GM19023 (cell line): ENCODE measurements around the gene CA7.
"Not testable (repeated sequence)": the region's sequence is repeated elsewhere in the genome, so short reads cannot be mapped to it uniquely, and the experiment has no call there.

Experiments used
- ATAC-seq: cut with Tn5 transposase; IDR thresholded peaks from one replicate; pipeline ENCODE4 v1.9.1; 2021; ENCODE audit warnings: mild to moderate bottlenecking, moderate library complexity; ENCODE audit not compliant: unreplicated experiment

Gene CA7

DNA sequence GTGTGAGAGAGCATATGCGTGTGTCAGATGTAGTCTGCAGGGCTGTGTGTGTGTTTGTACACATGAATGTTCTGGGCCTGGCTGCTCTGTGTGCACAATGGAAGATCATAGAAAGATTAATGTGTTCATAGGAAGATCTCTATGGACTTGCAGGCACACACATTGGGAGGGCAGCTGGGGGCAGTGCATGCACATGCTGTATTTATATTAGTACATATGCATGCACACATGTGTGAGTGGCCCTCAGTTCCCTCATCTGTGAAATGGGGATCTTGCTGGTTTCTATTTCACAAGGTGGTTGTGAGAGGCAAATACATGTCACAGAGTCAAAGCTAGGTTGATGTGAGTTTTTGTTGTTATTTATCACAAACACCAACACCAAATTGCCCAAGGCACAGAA is 2.1 kb downstream of the CA7 start:
- no peak for ATAC-seq

- no peak for ATAC-seq
These were observed 2.6 kb downstream of the CA7 start for GRCh38 chr16:66846831-66847230.

GRCh38 chr16:66847533-66848067 is 3.4 kb downstream of the CA7 start:
- no peak for ATAC-seq

- ATAC-seq: no peak
These were observed 4.0 kb downstream of the CA7 start for GRCh38 chr16:66848172-66848571.

GRCh38 chr16:66849021-66849420 is 4.8 kb downstream of the CA7 start:
- ATAC-seq: no peak

GRCh38 chr16:66849549-66849948 is 5.3 kb downstream of the CA7 start:
- no peak for ATAC-seq

DNA sequence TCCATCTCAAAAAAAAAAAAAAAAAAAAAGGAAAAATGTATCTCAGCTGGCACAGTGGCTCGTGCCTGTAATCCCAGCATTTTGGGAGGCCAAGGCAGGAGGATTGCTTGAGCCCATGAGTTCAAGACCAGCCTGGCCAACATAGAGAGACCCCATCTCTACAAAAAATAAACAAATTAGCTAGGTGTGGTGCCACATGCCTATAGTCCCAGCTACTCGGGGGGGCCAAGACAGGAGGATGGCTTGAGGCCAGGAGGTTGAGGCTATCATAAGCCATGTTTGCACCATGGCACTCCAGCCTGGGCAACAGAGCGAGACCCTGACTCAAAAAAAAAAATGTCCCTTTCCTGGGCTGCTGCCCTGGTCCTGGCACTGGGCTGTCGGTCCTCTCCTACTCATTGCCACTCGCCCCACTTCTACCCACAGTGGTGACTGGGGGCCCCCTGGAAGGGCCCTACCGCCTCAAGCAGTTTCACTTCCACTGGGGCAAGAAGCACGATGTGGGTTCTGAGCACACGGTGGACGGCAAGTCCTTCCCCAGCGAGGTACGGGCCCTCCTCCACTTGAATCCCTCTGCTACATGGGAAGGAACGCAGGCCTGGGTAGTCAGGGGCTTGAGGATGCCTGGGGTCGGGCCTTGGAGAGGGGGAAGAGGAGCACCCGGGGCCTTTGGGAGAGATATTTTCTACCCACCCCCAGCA is 6.1 kb downstream of the CA7 start:
- no peak for ATAC-seq

DNA sequence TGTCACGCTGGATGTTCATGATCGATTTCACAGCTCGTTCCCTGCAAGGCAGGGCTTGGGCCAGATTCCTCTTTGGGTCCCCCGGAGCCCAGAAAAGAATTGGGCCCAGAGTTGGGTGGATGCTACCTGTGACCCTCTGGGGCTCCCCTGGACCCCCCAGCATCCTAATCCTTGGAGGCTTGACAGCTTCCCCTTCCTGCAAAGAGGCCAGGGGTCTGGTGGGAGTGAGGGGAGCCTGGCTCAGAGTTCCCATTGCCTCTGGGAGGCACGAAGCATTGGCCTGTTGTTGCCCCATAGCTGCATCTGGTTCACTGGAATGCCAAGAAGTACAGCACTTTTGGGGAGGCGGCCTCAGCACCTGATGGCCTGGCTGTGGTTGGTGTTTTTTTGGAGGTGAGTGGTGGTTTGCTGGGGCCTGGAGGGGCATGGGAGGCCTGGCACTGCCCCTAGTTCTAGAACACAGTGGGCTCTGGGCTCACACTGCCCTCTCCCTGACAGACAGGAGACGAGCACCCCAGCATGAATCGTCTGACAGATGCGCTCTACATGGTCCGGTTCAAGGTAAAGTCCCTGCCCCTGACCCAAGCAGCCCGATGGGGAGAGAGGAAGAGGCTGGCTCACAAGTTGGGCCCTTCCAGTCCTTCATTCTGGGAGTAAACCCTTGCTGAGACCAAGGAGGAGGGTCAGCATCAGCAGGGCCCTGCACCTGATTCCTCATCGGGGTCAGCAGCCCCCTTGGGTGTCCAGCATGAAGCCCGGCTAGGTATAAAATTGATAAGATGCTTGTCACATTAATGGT is 7.2 kb downstream of the CA7 start:
- ATAC-seq: no peak

GRCh38 chr16:66853261-66854139 is 9.3 kb downstream of the CA7 start:
- no peak for ATAC-seq

GRCh38 chr16:66856184-66856730 is 12.0 kb downstream of the CA7 start:
- no peak for ATAC-seq

DNA sequence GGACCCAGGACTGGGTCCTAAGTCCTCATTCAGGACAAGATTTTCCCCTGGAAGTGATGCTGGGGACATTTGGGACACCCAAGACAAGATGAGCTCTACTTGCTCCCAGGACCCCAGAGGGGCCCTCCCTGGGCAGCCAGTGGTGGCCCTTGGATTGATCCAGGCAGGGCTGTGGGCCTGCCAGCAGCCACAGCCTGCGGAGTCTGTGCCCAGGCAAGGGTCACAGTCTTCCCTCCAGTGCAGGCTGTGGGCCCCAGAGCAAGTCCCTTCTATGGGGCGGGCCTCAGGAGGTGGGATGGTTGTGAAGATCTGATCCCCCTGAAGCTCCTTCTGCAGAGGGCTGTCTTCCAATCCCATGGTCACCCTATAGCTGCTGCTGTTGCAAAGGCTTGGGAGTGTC is 12.6 kb downstream of the CA7 start:
- no peak for ATAC-seq

DNA sequence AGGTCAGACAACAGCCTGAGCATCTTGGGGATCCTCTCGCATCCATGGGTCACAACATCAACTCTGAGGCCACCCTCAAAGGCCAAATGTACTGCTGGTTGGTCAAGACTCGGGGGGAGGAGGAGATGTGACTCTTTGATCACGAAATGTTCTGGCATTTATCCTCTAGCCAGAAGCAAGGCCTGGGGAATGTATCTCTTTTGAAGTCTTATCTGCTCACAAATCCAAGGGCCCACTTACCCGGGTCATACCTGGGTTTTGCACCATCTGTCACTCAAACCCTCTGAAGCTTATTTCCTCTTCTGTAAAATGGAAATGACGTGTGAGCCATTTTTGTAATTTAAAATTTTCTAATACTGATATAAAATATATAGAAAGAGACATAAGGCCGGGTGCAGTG is 13.2 kb downstream of the CA7 start:
- no peak for ATAC-seq

DNA sequence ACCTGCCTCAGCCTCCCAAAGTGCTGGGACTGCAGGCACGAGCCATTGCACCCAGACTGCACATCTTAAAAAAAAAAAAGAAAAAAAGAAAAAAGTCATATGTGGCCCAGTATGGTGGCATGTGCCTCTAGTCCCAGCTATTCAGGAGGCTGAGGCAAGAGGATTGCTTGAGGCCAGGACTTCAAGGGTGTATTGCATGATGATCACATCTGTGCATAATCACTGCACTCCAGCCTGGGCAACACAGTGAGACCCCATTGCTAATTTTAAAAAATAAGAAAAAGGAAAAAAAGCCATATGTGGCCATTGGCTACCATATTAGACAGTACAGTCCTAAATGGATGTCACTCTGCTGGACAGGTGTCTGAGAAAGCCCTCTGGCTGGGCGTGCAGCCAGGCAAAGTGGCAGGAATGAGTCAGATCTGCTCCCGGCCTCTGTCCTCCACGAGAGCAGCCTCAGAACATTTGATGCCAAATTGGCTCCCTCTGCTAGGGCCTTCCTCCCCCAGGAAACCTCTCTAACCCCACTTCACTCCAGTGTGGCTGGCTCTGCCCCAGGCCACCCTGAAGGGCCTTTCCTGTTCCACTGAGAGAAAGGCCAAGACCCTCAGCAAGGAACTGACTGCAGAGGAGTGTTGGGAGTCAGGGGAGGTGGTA is 14.7 kb downstream of the CA7 start:
- no peak for ATAC-seq

DNA sequence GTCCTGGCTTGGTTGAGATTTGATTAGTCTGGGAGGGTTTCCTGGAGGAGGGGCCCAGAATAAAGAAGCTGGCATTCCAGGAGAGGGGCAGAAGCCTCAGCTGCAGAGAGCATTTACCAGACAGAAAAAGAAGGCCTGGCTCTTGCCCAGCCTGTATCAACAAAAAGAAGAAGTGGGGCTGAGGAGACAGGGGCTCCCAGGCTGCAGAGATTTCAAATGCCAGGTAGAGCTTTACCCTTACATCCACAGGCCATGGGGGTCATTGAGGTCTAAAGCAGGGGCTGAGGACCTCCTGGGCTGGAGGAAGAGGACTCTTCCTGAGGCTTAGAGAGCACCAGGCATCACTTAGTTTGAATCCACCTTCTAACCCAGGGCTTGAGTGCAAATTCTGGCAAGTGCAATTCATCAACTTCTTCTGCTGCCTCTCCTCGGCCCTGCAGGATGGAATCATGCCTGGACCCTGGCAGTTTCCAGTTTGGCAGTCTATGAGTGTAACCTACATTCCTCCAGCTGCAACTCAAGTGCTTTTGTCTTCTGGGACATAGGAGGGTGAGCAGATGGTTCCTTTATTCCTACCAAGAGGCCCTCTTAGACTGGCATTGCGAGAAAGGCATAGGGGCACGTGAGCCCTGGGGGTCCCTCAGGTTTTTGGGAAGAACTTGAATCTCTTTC is 15.3 kb downstream of the CA7 start:
- ATAC-seq: no peak

DNA sequence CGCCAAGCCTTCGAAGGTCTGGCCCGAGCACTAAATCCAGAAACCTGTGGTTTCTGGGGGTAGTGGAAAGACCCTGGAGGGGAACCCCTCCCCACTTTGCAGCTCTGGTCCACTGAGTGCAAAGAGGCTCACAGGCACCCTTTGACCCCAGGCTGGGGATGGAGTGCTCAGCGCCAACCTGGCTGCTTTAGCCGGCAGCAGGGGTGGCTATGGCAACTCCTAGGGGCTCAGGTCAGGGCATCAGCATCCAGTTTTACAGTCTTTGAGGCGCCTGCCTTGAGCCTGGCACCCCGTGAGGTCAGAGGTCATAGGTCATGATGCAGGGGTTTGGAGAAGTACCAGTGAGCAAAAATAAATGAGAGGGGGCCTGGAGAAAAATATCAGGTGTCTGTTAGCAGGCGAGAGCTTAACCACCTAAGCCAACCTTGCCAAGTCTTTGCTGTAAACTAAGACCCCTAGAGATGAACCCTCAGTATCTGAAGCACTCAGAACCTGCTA is 17.9 kb downstream of the CA7 start:
- no peak for ATAC-seq

DNA sequence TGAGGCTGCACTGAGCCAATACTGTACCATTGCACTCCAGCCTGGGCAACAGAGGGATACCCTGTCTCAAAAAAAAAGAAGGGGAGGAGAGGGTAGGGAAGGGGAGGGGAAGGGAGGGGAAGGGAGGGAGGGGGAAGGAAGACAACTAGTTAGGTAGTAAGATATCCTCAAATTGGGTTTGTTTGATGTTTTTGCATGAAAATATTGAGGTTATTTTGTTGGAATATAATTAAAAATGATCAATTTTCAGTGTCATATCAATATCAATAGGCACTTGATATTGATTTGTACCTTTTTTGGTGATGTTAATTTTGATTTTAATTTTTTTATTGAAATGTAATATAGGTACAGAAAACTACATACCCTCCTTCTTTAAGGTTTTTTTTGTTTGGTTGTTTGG is 19.5 kb downstream of the CA7 start:
- ATAC-seq: no peak

DNA sequence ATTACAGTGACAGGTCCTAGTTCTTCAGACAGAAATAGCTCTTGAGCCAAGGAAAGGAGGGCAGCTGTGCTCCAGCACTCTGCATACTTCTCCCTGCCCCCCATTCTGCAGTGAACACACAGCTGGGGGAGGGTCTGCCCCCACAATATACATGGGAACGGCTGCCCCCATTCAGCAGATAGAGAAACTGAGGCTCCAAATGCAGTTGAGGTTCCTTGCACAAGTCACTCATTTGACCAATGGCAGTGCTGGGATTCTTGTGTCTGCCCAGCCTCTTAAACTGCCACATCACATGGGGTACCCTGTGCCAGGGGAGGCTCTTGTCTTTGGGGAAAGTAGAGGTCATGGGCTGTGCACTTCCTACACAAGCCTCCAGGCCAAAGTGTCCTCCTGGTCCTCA is 25.2 kb downstream of the CA7 start:
- no peak for ATAC-seq

GRCh38 chr16:66871363-66871762 is 27.1 kb downstream of the CA7 start:
- not testable (repeated sequence) for ATAC-seq

GRCh38 chr16:66871840-66872239 is 27.6 kb downstream of the CA7 start:
- ATAC-seq: no peak

GRCh38 chr16:66872559-66872942 is 28.3 kb downstream of the CA7 start:
- no peak for ATAC-seq
